IMR-90 (cell line): Measurements from ENCODE around the gene EFNB2. TPM values are rescaled to one million over a fixed set of nuclear protein-coding genes. Genes with fewer than 3 reads are reported as not detected.

Experiments used
- ATAC-seq: fragments of 200-7000 bp; cut with Tn5 transposase; 2 replicates; pipeline ENCODE4 v1.9.1; 2020; ENCODE audit warnings: low read depth, mild to moderate bottlenecking, moderate library complexity
- BruUV-seq: library from RNA; stranded (reverse); fragments of 400-500 nt; replicated peaks from 2 replicates; lab custom pipeline; 2021; lab: Mats Ljungman, UMichigan
- CTCF ChIA-PET: fragments of 300-600 bp; formaldehyde crosslinking; extraction: SDS; loops from one replicate; lab custom pipeline; 2021; ENCODE audit warnings: antibody characterized with exemption; lab: Yijun Ruan, JAX
- POLR2A ChIA-PET: fragments of 300-600 bp; sonication (Branson Sonifier 250); formaldehyde crosslinking; loops from one replicate; lab custom pipeline; 2022; ENCODE audit warnings: antibody characterized with exemption; ENCODE audit not compliant: unreplicated experiment; lab: Charles Lee
- DNase-seq: peaks from one replicate; pipeline ENCODE4 v3.0.0; 2013
- H2AFZ ChIP-seq: replicated peaks from 2 replicates; pipeline ENCODE3; 2013; ENCODE audit warnings: low read length, mild to moderate bottlenecking; ENCODE audit not compliant: poor library complexity
- H2AK5ac ChIP-seq: 2 replicates; pipeline ENCODE4 v1.6.1; 2013; ENCODE audit warnings: low read depth, low read length, inconsistent platforms
- H2AK9ac ChIP-seq: replicated peaks from 2 replicates; pipeline ENCODE3; 2013; ENCODE audit warnings: mild to moderate bottlenecking, low read depth, low read length, moderate library complexity; ENCODE audit not compliant: poor library complexity
- H2BK120ac ChIP-seq: 2 replicates; pipeline ENCODE4 v1.6.1; 2013; ENCODE audit warnings: low read depth, low read length, inconsistent platforms
- H2BK15ac ChIP-seq: 3 replicates; pipeline ENCODE4 v1.6.1; 2013; ENCODE audit warnings: low read depth, low read length, inconsistent platforms
- H2BK20ac ChIP-seq: 2 replicates; pipeline ENCODE4 v1.6.1; 2013; ENCODE audit warnings: low read depth, mild to moderate bottlenecking, inconsistent platforms, low read length, moderate library complexity
- H2BK5ac ChIP-seq: 2 replicates; pipeline ENCODE4 v1.6.1; 2013; ENCODE audit warnings: mild to moderate bottlenecking, low read depth, low read length, inconsistent platforms; ENCODE audit not compliant: poor library complexity, severe bottlenecking
- H3K14ac ChIP-seq: replicated peaks from 2 replicates; pipeline ENCODE4 v1.6.1; 2013; ENCODE audit warnings: low read depth, low read length, inconsistent platforms
- H3K18ac ChIP-seq: 2 replicates; pipeline ENCODE4 v1.6.1; 2013; ENCODE audit warnings: low read depth, low read length, control low read depth
- H3K23ac ChIP-seq: 2 replicates; pipeline ENCODE4 v1.6.1; 2013; ENCODE audit warnings: low read depth, low read length, inconsistent platforms
- H3K27ac ChIP-seq: 2 replicates; pipeline ENCODE4 v1.5.1; 2013; ENCODE audit warnings: mild to moderate bottlenecking, control low read depth, low read length; ENCODE audit not compliant: insufficient read depth
- H3K27me3 ChIP-seq: 2 replicates; pipeline ENCODE4 v1.6.1; 2013; ENCODE audit warnings: low read length; ENCODE audit not compliant: control insufficient read depth, insufficient read depth
- H3K36me3 ChIP-seq: 2 replicates; pipeline ENCODE4 v1.6.1; 2013; ENCODE audit warnings: low read length, mixed read lengths; ENCODE audit not compliant: control insufficient read depth, insufficient read depth
- H3K4ac ChIP-seq: 2 replicates; pipeline ENCODE4 v1.6.1; 2013; ENCODE audit warnings: low read depth, low read length, inconsistent platforms
- H3K4me1 ChIP-seq: 2 replicates; pipeline ENCODE4 v1.6.1; 2013; ENCODE audit warnings: low read length, mixed read lengths; ENCODE audit not compliant: control insufficient read depth, insufficient read depth
- H3K4me2 ChIP-seq: 2 replicates; pipeline ENCODE4 v1.6.1; 2013; ENCODE audit warnings: low read depth, mild to moderate bottlenecking, control low read depth, low read length, moderate library complexity
- H3K4me3 ChIP-seq: 2 replicates; pipeline ENCODE4 v1.5.1; 2013; ENCODE audit warnings: low read depth, mild to moderate bottlenecking, control low read depth, low read length, moderate library complexity; ENCODE audit not compliant: insufficient read depth
- H3K56ac ChIP-seq: 2 replicates; pipeline ENCODE4 v1.6.1; 2013; ENCODE audit warnings: low read length, inconsistent platforms; ENCODE audit not compliant: insufficient read depth; ENCODE audit errors: extremely low read depth
- H3K79me1 ChIP-seq, 2 experiments: 2 replicates each; pipeline ENCODE4 v1.6.1; 2013; ENCODE audit warnings: low read length in 2 of 2, inconsistent platforms in 1 of 2, low read depth in 1 of 2
- H3K9ac ChIP-seq: 2 replicates; pipeline ENCODE4 v1.6.1; 2013; ENCODE audit warnings: low read depth, low read length, control low read depth
- H3K9me1 ChIP-seq: 2 replicates; pipeline ENCODE4 v1.6.1; 2013; ENCODE audit warnings: low read length, inconsistent platforms; ENCODE audit not compliant: insufficient read depth
- H3K9me3 ChIP-seq: 2 replicates; pipeline ENCODE4 v1.6.1; 2013; ENCODE audit warnings: low read length; ENCODE audit not compliant: control insufficient read depth, insufficient read depth
- H4K20me1 ChIP-seq: 2 replicates; pipeline ENCODE4 v1.6.1; 2013; ENCODE audit warnings: low read length, inconsistent platforms; ENCODE audit not compliant: insufficient read depth
- H4K5ac ChIP-seq: 2 replicates; pipeline ENCODE4 v1.6.1; 2013; ENCODE audit warnings: mild to moderate bottlenecking, low read depth, low read length, control low read depth
- H4K8ac ChIP-seq, 2 experiments: 2 replicates each; pipeline ENCODE4 v1.6.1; 2013; ENCODE audit warnings: low read depth in 2 of 2, low read length in 2 of 2, control low read depth in 1 of 2, inconsistent platforms in 1 of 2
- H4K91ac ChIP-seq: 2 replicates; pipeline ENCODE4 v1.6.1; 2013; ENCODE audit warnings: low read depth, low read length, inconsistent platforms; ENCODE audit not compliant: insufficient read depth
- BHLHE40 ChIP-seq: fragments of 150-350 bp; IDR thresholded peaks from 2 replicates; pipeline ENCODE4 v1.6.1; 2016; ENCODE audit warnings: mild to moderate bottlenecking, low read depth, low read length
- CHD1 ChIP-seq: IDR thresholded peaks from 2 replicates; pipeline ENCODE4 v1.6.1; 2012; ENCODE audit warnings: low read depth, low read length, improper control_type of control experiment
- FOS ChIP-seq: fragments of 150-350 bp; IDR thresholded peaks from 2 replicates; pipeline ENCODE4 v1.6.1; 2016; ENCODE audit warnings: low read depth, low read length
- MAFK ChIP-seq: IDR thresholded peaks from 2 replicates; pipeline ENCODE4 v1.6.1; 2012; ENCODE audit warnings: low read depth, low read length, improper control_type of control experiment
- MAZ ChIP-seq: IDR thresholded peaks from 2 replicates; pipeline ENCODE4 v1.6.1; 2012; ENCODE audit warnings: low read depth, mild to moderate bottlenecking, low read length, improper control_type of control experiment, moderate library complexity, borderline replicate concordance
- MXI1 ChIP-seq: IDR thresholded peaks from 2 replicates; pipeline ENCODE4 v1.6.1; 2012; ENCODE audit warnings: low read depth, mild to moderate bottlenecking, low read length, moderate library complexity, borderline replicate concordance
- NFE2L2 ChIP-seq: fragments of 150-350 bp; IDR thresholded peaks from 2 replicates; pipeline ENCODE4 v1.6.1; 2016; ENCODE audit warnings: low read depth, mild to moderate bottlenecking, low read length
- POLR2A ChIP-seq: IDR thresholded peaks from 2 replicates; pipeline ENCODE4 v1.6.1; 2012; ENCODE audit warnings: mild to moderate bottlenecking, low read depth, low read length
- RAD21 ChIP-seq: IDR thresholded peaks from 2 replicates; pipeline ENCODE4 v1.6.1; 2012; ENCODE audit warnings: low read length, improper control_type of control experiment
- RCOR1 ChIP-seq: IDR thresholded peaks from 2 replicates; pipeline ENCODE4 v1.6.1; 2012; ENCODE audit warnings: mild to moderate bottlenecking, low read length, improper control_type of control experiment; ENCODE audit not compliant: insufficient replicate concordance
- RFX5 ChIP-seq: IDR thresholded peaks from 2 replicates; pipeline ENCODE4 v1.8.0; 2012; ENCODE audit warnings: low read depth, mild to moderate bottlenecking, low read length, moderate library complexity
- SMC3 ChIP-seq: fragments of 150-350 bp; IDR thresholded peaks from 2 replicates; pipeline ENCODE4 v1.6.1; 2016; ENCODE audit warnings: low read depth, mild to moderate bottlenecking, antibody characterized with exemption, low read length, moderate library complexity
- WGBS, 2 experiments: methylation state at CpG; one replicate each; pipeline versions ENCODE4 v1.1.5 to v1.1.7; 2013; ENCODE audit warnings: missing lambda C conversion rate in 2 of 2; ENCODE audit not compliant: insufficient read length in 1 of 2; ENCODE audit errors: extremely low coverage in 2 of 2; 5-methylcytosine and 5-hydroxymethylcytosine counted together
- dilution Hi-C: fragments of 300-500 bp; cut with HindIII; formaldehyde crosslinking; loops from one replicate; pipeline ENCODE4 v1.14.3; 2018; ENCODE audit warnings: low sequenced_read_pairs; ENCODE audit not compliant: unreplicated experiment
- in situ Hi-C: fragments of 300-500 bp; cut with MboI; formaldehyde crosslinking; loops from 3 replicates; pipeline ENCODE4 v1.14.3; 2019; ENCODE audit warnings: low sequenced_read_pairs, inconsistent platforms, mixed read lengths
- intact Hi-C: fragments of 100-400 bp; cut with micrococcal nuclease; formaldehyde crosslinking; loops from 2 replicates; pipeline ENCODE4 v1.10.0; 2022
- polyA plus RNA-seq, 3 experiments: library from polyadenylated mRNA; depleted of rRNA; stranded (reverse); fragments of >200 nt; gene quantifications; 2 replicates each; pipeline ENCODE4 v1.2.3, GENCODE V29; 2012; ENCODE audit warnings: low replicate concordance in 1 of 3
- total RNA-seq: library from RNA; depleted of rRNA; stranded (reverse); fragments of >200 nt; gene quantifications from 2 replicates; pipeline ENCODE4 v1.2.3, GENCODE V29; 2012
- TF ChIP-seq, protein P1 (sequence below): fragments of 150-350 bp; IDR thresholded peaks from 2 replicates; pipeline ENCODE4 v1.6.1; 2016; ENCODE audit warnings: low read depth, mild to moderate bottlenecking, low read length, moderate library complexity, borderline replicate concordance

The EFNB2 gene
- total and polyA plus RNA-seq, 2 of the 4 experiments (the other 2 are of a cell fraction), result 5.4 to 6.0 TPM

DNA sequence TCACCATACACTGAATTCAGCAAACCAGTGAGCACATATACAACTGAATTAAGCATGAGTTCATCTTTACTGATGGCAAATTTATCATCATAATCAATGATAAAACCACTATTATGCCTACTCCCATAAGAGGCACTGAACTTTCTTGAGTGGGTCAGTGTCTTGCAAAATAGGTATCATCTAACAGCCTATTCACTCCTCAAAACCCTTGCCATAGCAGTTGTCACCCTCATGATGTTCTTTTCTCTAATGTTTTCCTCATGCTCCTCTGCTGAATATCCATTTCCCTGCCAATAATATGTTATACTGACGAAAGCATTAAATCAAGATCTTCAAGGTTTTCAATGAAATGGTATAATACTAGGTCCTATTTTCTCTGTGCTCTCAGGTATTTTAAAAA lies 26.8 kb upstream of the EFNB2 start:
- H2AFZ ChIP-seq, result no peak overlapping the region

More for the DNA sequence above, 26.8 kb upstream of the EFNB2 start:
- Histone ChIP-seq H4K8ac (no peak overlapping the region), H4K20me1 (peaks cover 93% of the 10 kb centered on the region), H3K36me3 (peaks cover 8% of the 10 kb centered on the region), H3K27me3 (no peaks in the 10 kb centered on the region), H2AK5ac (no peak overlapping the region), H3K79me1 (peaks cover 2 to 36% of the 10 kb centered on the region in 2 experiments; a peak in 3 of 4 replicates), H4K5ac (no peak overlapping the region), H2AK9ac (no peak overlapping the region), H2BK15ac (no peak overlapping the region), H3K4me1 (peaks cover 21% of the 10 kb centered on the region), H4K91ac (no peak overlapping the region), H3K9me3 (no peaks in the 10 kb centered on the region), H3K56ac (no peak overlapping the region), H3K23ac (peak overlapping the region; percentile 13; the same call in 1 of the 2 replicates), H3K27ac (no peak overlapping the region), H2BK20ac (no peak overlapping the region), H3K4me3 (no peak overlapping the region), H3K4me2 (no peak overlapping the region), H3K9ac (no peak overlapping the region), H2BK120ac (no peak overlapping the region), H3K9me1 (peaks cover 17% of the 10 kb centered on the region), H3K18ac (no peak overlapping the region), H2BK5ac (no peak overlapping the region), H3K14ac (no peak overlapping the region), H3K4ac (no peak overlapping the region)
- intact Hi-C loops, result no loop called here
- BruUV-seq, result no TSS peak
- ChIA-PET CTCF (no interaction called here), POLR2A (no interaction called here)
- ATAC-seq, result no peak
- dilution Hi-C loops, result no loop called here
- no peak for DNase-seq
- TF ChIP-seq MXI1 (no peak), BHLHE40 (no peak), MAFK (no peak), RCOR1 (no peak), NFE2L2 (no peak), FOS (no peak), MAZ (no peak), SMC3 (no peak), RAD21 (no peak), POLR2A (no peak), RFX5 (no peak), CHD1 (no peak)
- TF ChIP-seq, protein P1, sequence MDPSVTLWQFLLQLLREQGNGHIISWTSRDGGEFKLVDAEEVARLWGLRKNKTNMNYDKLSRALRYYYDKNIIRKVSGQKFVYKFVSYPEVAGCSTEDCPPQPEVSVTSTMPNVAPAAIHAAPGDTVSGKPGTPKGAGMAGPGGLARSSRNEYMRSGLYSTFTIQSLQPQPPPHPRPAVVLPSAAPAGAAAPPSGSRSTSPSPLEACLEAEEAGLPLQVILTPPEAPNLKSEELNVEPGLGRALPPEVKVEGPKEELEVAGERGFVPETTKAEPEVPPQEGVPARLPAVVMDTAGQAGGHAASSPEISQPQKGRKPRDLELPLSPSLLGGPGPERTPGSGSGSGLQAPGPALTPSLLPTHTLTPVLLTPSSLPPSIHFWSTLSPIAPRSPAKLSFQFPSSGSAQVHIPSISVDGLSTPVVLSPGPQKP, result no peak
- in situ Hi-C loops, result no loop called here
- WGBS, 2 experiments, result no CpG with 5 or more reads among the region's 1 CpG
